Pancreas (tissue), 10 donors: ENCODE data around the gene PRDM1. TPM values are rescaled to one million over a fixed set of nuclear protein-coding genes. Genes with fewer than 3 reads are reported as not detected.
"Not testable (repeated sequence)": the region's sequence is repeated elsewhere in the genome, so short reads cannot be mapped to it uniquely, and the experiment has no call there.

Source experiments
- ATAC-seq, 4 donors: fragments of 200-7000 bp; cut with Tn5 transposase; one replicate each; pipeline versions ENCODE4 v1.8.0 to v1.9.1; 2020; ENCODE audit warnings: mild to moderate bottlenecking in 4 of 4, moderate library complexity in 4 of 4
- DNase-seq, 6 donors: peaks; one replicate each; pipeline ENCODE4 v3.0.0-alpha.2; 2020
- FAIRE-seq: peaks from 2 replicates; lab custom pipeline; 2012; peaks lifted over from hg19 to GRCh38; lab: Jason Lieb, UNC
- H3K27ac ChIP-seq, 4 donors: fragments of 200-600 bp; sonication (generic); 1 replicate in 3 of 4; 2 replicates in 1 of 4; pipeline versions ENCODE4 v1.5.0 to v1.8.0; 2020
- H3K27me3 ChIP-seq, 4 donors: fragments of 200-600 bp; one replicate each; pipeline ENCODE4 v1.8.0; 2021
- H3K36me3 ChIP-seq, 3 donors: fragments of 200-600 bp; sonication (generic) in 1 of 3; one replicate each; pipeline versions ENCODE4 v1.5.0 to v1.8.0; 2020 to 2021
- H3K4me1 ChIP-seq, 3 donors: fragments of 200-600 bp; one replicate each; pipeline ENCODE4 v1.8.0; 2021
- H3K4me3 ChIP-seq, 4 donors: fragments of 200-600 bp; sonication (generic) in 2 of 4; one replicate each; pipeline versions ENCODE4 v1.5.0 to v1.8.0; 2020 to 2021
- H3K9me3 ChIP-seq, 4 donors: fragments of 200-600 bp; one replicate each; pipeline ENCODE4 v1.8.0; 2021
- WGBS, 2 donors: extraction: QIAGEN DNeasy Blood & Tissue Kit; methylation state at CpG; one replicate each; pipeline ENCODE4 v1.1.7; 2013; 5-methylcytosine and 5-hydroxymethylcytosine counted together
- intact Hi-C, 3 donors: fragments of 100-400 bp; cut with DNase I; formaldehyde crosslinking; loops; one replicate each; pipeline versions ENCODE4 v1.11.1 to v1.14.2; 2022
- polyA plus RNA-seq, 2 donors: library from polyadenylated mRNA; stranded (reverse); fragments of 200-250 nt; gene quantifications; one replicate each; pipeline ENCODE4 v1.2.3, GENCODE V29; 2013
- total RNA-seq, 6 donors: library from RNA; stranded (reverse); fragmentation: NEBNext Ultra II Directional in 4 of 6; extraction: Animal tissue kit (Norgen Biotek cat#: 25700) in 4 of 6; gene quantifications; one replicate each; pipeline versions ENCODE4 v1.2.1 to v1.2.4, GENCODE V29; 2021 to 2023
- TF ChIP-seq, protein P1 (sequence below), 4 donors: fragments of 200-600 bp; sonication (generic) in 3 of 4; IDR thresholded peaks; one replicate each; pipeline versions ENCODE4 v1.5.0 to v1.8.0; 2021; ENCODE audit warnings: antibody characterized with exemption in 4 of 4
- donor health status: healthy with polysubstance abuse.
- donor health status: DM: no; HTN: no; CAD: no; lungs with moderate emphysema.
- donor health status: DM: no; HTN: no; CAD: no.
- donor health status: control.
- donor health status: control.
- donor health status: Bipolar disorder and iron deficiency.
- donor health status: DM: yes; HTN: yes; CAD: no.
- donor health status: DM: no; HTN: no; CAD: no.
- donor health status: DM: no; HTN: no; CAD: no.
- donor health status: DM: yes; HTN: yes; CAD: no.

Gene PRDM1
- total and polyA plus RNA-seq, 8 donors: 0.30 to 5.5 (median 0.96) TPM

DNA sequence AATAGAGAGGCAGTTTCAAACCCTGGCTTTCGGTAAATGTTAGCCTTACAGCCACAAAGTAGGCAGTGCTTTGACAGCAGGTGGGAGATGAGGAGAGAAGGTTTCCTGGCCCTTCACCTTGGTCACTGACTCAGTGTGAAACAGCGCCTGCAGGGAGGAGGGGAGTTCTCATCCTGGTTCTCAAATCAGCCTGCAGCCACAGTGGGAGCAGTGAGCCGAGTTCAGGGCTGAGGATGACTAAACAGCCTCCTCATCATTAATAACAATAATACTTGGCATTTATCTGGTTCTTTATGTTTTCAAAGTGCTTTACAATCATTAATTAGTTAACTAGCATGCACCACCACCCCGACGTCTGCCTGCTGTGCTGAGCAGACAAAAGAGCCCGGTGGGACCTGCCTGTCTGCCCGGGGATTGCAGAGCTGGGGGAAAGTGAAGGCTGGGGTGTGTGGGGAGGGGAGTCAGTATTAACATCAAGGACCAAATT lies 59.6 kb downstream of the PRDM1 start:
- H3K27ac ChIP-seq: no peak overlapping the region
- ATAC-seq (no peak), DNase-seq (no peak), FAIRE-seq (no peak)
- intact Hi-C loops: no loop called here
- TF ChIP-seq, protein P1, sequence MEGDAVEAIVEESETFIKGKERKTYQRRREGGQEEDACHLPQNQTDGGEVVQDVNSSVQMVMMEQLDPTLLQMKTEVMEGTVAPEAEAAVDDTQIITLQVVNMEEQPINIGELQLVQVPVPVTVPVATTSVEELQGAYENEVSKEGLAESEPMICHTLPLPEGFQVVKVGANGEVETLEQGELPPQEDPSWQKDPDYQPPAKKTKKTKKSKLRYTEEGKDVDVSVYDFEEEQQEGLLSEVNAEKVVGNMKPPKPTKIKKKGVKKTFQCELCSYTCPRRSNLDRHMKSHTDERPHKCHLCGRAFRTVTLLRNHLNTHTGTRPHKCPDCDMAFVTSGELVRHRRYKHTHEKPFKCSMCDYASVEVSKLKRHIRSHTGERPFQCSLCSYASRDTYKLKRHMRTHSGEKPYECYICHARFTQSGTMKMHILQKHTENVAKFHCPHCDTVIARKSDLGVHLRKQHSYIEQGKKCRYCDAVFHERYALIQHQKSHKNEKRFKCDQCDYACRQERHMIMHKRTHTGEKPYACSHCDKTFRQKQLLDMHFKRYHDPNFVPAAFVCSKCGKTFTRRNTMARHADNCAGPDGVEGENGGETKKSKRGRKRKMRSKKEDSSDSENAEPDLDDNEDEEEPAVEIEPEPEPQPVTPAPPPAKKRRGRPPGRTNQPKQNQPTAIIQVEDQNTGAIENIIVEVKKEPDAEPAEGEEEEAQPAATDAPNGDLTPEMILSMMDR (IDR thresholded peaks at IDR 0.05): no peak
- no peak overlapping the region for H3K4me3 ChIP-seq
- WGBS, 2 donors: 27 to 30% methylated on average over 7 of the region's 7 CpGs
- no peaks in the 10 kb centered on the region for H3K9me3 ChIP-seq
- no peaks in the 10 kb centered on the region for H3K4me1 ChIP-seq
- H3K36me3 ChIP-seq: no peaks in the 10 kb centered on the region
- no peaks in the 10 kb centered on the region for H3K27me3 ChIP-seq

DNA sequence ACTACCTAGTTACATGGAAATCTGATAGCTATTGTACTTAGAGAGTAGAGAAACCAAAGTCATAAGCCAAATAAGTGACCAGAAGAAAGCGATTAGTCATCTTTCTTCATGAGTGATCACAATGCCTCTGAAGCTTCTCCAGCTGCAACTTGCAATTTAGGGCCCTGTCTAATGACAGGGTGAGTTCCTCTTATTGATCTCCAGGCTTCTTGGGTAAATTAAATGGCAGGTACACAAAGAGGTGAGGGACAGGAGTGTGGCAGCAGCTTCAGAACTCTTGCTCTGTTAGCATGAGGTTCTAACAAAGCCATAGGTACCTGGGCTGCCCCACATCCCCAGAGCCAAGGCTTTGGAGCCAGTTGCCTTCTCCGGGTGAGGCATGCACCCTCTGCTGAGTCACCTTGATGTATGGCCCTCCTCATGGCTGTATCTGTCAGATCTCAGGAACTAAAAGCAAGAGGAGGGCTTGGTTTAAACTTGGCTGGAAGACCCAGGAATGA lies 60.8 kb downstream of the PRDM1 start:
- Histone ChIP-seq H3K9me3 (no peaks in the 10 kb centered on the region), H3K36me3 (no peaks in the 10 kb centered on the region), H3K4me1 (no peaks in the 10 kb centered on the region), H3K27ac (no peak overlapping the region), H3K4me3 (no peak overlapping the region), H3K27me3 (no peaks in the 10 kb centered on the region)
- intact Hi-C loops: no loop called here
- DNase-seq (no peak), FAIRE-seq (no peak), ATAC-seq (no peak)
- TF ChIP-seq, protein P1 (IDR thresholded peaks at IDR 0.05): no peak
- WGBS, 2 donors: 66 to 82% methylated on average over 2 of the region's 2 CpGs

DNA sequence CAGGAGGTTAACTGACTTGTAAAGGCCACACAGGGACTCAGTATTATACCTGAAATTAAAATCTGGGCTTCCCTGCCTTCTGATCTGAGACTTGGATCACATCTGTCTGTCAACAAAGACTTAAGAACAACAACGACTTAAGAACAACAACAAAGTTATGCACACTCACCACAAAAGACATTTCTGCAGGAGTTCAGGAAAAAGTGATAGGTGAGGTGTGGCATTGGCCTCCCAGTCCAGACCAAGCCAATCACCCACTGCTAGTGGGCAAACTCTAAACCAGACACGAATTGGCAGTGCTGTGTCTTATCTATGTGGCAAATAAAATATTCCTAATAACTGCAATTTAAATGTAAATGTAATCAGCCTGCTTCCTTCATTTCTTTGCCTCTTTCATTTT lies 61.3 kb downstream of the PRDM1 start:
- DNase-seq: no peak
- no peaks in the 10 kb centered on the region for H3K36me3 ChIP-seq
- H3K4me1 ChIP-seq: no peaks in the 10 kb centered on the region
- ATAC-seq: no peak
- TF ChIP-seq, protein P1 (IDR thresholded peaks at IDR 0.05): no peak
- FAIRE-seq: no peak
- intact Hi-C loops: no loop called here
- WGBS, 2 donors: 38 to 52% methylated on average over 2 of the region's 2 CpGs
- H3K27me3 ChIP-seq: no peaks in the 10 kb centered on the region
- H3K27ac ChIP-seq: no peak overlapping the region
- no peak overlapping the region for H3K4me3 ChIP-seq
- H3K9me3 ChIP-seq: no peaks in the 10 kb centered on the region

DNA sequence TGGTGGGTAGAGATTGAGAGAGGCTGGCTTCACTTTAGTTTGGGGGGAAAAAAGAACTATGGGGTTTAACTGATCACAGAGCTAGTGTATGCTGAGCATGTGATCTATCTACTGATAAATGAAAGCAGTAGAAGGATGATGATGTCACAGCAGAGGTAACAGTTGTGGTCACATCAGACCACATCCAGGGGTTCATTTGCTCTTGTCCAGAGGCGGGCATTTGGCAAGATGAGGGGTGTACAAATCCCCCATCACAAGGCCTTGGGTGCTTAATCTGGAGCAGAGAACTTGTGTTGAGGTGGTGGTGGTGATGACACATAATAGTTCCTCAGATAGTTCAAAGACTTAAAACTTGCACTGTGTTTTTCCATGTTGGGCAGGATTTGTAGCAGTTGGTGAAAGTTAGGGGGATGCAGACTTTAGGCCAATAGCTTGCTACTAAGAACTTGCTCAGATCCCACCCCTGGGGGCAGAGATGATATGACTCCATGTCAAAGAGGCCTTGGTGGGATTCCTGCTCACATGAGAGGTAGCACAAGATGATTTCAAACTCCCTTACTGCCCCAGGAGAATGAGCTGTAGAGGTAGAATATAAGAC lies 63.4 kb downstream of the PRDM1 start:
- Histone ChIP-seq H3K9me3 (no peaks in the 10 kb centered on the region), H3K36me3 (no peaks in the 10 kb centered on the region), H3K27ac (no peak overlapping the region), H3K4me3 (no peak overlapping the region), H3K4me1 (no peaks in the 10 kb centered on the region), H3K27me3 (no peaks in the 10 kb centered on the region)
- intact Hi-C loops: no loop called here
- TF ChIP-seq, protein P1 (IDR thresholded peaks at IDR 0.05): no peak
- DNase-seq (no peak), ATAC-seq (no peak), FAIRE-seq (no peak)
- whole genome bisulfite sequencing, 2 donors: 68 to 77% methylated on average over 1 of the region's 1 CpG

DNA sequence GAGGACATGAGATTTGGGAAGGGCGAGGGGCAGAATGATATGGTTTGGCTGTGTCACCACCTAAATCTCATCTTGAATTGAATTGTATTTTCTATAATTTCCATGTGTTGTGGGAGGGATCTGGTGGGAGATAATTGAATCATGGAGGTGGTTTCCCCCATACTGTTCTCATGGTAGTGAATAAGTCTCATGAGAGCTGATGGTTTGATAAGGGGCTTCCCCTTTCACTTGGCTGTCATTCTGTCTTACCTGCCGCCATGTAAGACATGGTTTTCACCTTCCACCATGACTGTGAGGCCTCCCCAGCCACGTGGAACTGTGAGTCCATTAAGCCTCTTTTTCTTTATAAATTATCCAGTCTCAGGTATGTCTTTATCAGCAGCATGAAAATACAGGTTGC lies 66.3 kb downstream of the PRDM1 start:
- intact Hi-C loops: not testable (repeated sequence)

More for the DNA sequence above, 66.3 kb downstream of the PRDM1 start:
- 73 to 75% methylated on average over 3 of the region's 3 CpGs for WGBS, 2 donors
- FAIRE-seq, DNase-seq, H3K4me1 ChIP-seq, H3K27me3 ChIP-seq, H3K4me3 ChIP-seq, ATAC-seq, H3K36me3 ChIP-seq, H3K27ac ChIP-seq, H3K9me3 ChIP-seq: not testable (repeated sequence)
